GM10266 (cell line): ENCODE data around the gene RGS3.
A peak's percentile ranks its signal among the peaks of the same experiment; 100 is the strongest.

ENCODE experiments used
- DNase-seq: peaks from one replicate; pipeline ENCODE4 v3.0.0; 2012; ENCODE audit errors: extremely low spot score
- CTCF ChIP-seq: IDR thresholded peaks from 2 replicates; pipeline ENCODE4 v1.5.1; 2012; ENCODE audit warnings: mild to moderate bottlenecking, low read depth; ENCODE audit not compliant: control insufficient read depth, insufficient read depth; ENCODE audit errors: missing control alignments

Gene RGS3

GRCh38 chr9:113577525-113578261 lies 114.2 kb downstream of the RGS3 start:
- DNase-seq, result no peak

GRCh38 chr9:113578279-113578865 lies 114.8 kb downstream of the RGS3 start:
- DNase-seq, result no peak
- no peak for TF ChIP-seq CTCF

More at GRCh38 chr9:113577525-113578261, 114.2 kb downstream of the RGS3 start:
- TF ChIP-seq CTCF, result no peak

- no peak for TF ChIP-seq CTCF
- DNase-seq, result peak; percentile 87
Measured at GRCh38 chr9:113578882-113579282, 115.4 kb downstream of the RGS3 start.

GRCh38 chr9:113579283-113580040 lies 115.9 kb downstream of the RGS3 start:
- TF ChIP-seq CTCF, result no peak
- DNase-seq, result peak; percentile 55

- no peak for DNase-seq
- TF ChIP-seq CTCF, result no peak
Measured at GRCh38 chr9:113580041-113580953, 116.8 kb downstream of the RGS3 start.

GRCh38 chr9:113580954-113581311 lies 117.4 kb downstream of the RGS3 start:
- no peak for TF ChIP-seq CTCF
- DNase-seq, result no peak
